HEK293 (cell line): ENCODE data around the gene CD28.

ENCODE experiments used
- KLF10 ChIP-seq: fragments of 450-650 bp; IDR thresholded peaks from 2 replicates; pipeline ENCODE4 v1.5.1; 2018; ENCODE audit warnings: missing biosample characterization, mild to moderate bottlenecking, missing genetic modification characterization
- PBX3 ChIP-seq: sonication (generic); formaldehyde crosslinking; IDR thresholded peaks from 2 replicates; pipeline ENCODE4 v1.8.1; 2022; ENCODE audit warnings: mild to moderate bottlenecking, moderate library complexity, missing genetic modification reagents
- ZBTB1 ChIP-seq: fragments of 450-650 bp; formaldehyde crosslinking; IDR thresholded peaks from 2 replicates; pipeline ENCODE4 v1.5.1; 2016; ENCODE audit warnings: missing biosample characterization, missing genetic modification characterization
- ZNF23 ChIP-seq: fragments of 450-650 bp; formaldehyde crosslinking; IDR thresholded peaks from 2 replicates; pipeline ENCODE4 v1.5.1; 2016; ENCODE audit warnings: missing biosample characterization, missing genetic modification characterization, borderline replicate concordance
- ZNF248 ChIP-seq: fragments of 450-650 bp; formaldehyde crosslinking; IDR thresholded peaks from 2 replicates; pipeline ENCODE4 v1.5.1; 2017; ENCODE audit warnings: missing biosample characterization, missing genetic modification characterization
- ZNF37A ChIP-seq: fragments of 450-650 bp; IDR thresholded peaks from 2 replicates; pipeline ENCODE4 v1.5.1; 2018; ENCODE audit warnings: missing biosample characterization, missing genetic modification characterization
- ZNF580 ChIP-seq: fragments of 450-650 bp; formaldehyde crosslinking; IDR thresholded peaks from 2 replicates; pipeline ENCODE4 v1.5.1; 2016; ENCODE audit warnings: missing biosample characterization, missing genetic modification characterization
- ZNF792 ChIP-seq: fragments of 450-650 bp; formaldehyde crosslinking; IDR thresholded peaks from 2 replicates; pipeline ENCODE4 v1.5.1; 2016; ENCODE audit warnings: missing biosample characterization, missing genetic modification characterization
- TF ChIP-seq, protein P1 (sequence below): fragments of 450-650 bp; formaldehyde crosslinking; IDR thresholded peaks from 2 replicates; pipeline ENCODE4 v1.5.1; 2016; ENCODE audit warnings: missing biosample characterization, missing genetic modification characterization
- TF ChIP-seq, protein P2 (sequence below): fragments of 450-650 bp; formaldehyde crosslinking; IDR thresholded peaks from 2 replicates; pipeline ENCODE4 v1.5.1; 2016; ENCODE audit warnings: missing biosample characterization, missing genetic modification characterization

DNA sequence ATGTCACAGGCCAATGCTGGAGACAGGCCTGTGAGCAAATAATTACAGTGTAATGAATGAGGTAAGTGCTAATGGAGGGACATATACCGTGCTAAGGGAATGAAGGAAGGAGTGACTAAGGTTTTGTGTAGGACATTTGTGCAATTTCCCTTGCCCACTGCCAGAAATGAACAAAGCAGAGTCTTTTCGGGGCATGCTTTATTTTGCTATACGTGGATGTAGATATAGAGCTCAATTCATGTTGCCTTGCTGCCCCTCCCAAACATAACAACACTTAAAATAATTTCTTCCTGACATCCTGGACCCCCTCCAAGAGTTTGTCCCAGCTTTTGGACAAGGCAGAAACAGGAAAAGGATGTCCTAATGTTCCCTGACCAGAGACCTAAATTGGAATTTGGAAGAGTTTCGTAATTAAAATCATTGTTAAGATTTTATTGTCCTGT, 23.7 kb upstream of the CD28 start:
- TF ChIP-seq, protein P1, sequence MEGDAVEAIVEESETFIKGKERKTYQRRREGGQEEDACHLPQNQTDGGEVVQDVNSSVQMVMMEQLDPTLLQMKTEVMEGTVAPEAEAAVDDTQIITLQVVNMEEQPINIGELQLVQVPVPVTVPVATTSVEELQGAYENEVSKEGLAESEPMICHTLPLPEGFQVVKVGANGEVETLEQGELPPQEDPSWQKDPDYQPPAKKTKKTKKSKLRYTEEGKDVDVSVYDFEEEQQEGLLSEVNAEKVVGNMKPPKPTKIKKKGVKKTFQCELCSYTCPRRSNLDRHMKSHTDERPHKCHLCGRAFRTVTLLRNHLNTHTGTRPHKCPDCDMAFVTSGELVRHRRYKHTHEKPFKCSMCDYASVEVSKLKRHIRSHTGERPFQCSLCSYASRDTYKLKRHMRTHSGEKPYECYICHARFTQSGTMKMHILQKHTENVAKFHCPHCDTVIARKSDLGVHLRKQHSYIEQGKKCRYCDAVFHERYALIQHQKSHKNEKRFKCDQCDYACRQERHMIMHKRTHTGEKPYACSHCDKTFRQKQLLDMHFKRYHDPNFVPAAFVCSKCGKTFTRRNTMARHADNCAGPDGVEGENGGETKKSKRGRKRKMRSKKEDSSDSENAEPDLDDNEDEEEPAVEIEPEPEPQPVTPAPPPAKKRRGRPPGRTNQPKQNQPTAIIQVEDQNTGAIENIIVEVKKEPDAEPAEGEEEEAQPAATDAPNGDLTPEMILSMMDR (tag by site-specific recombination) = no peak
- TF ChIP-seq ZNF792 (tag by site-specific recombination) (no peak), ZBTB1 (tag by site-specific recombination) (no peak), KLF10 (tag by site-specific recombination) (no peak), ZNF580 (no peak), ZNF37A (tag by site-specific recombination) (no peak), PBX3 (CRISPR knock-in tag) (no peak), ZNF23 (tag by site-specific recombination) (no peak), ZNF248 (tag by site-specific recombination) (no peak)
- TF ChIP-seq, protein P2, sequence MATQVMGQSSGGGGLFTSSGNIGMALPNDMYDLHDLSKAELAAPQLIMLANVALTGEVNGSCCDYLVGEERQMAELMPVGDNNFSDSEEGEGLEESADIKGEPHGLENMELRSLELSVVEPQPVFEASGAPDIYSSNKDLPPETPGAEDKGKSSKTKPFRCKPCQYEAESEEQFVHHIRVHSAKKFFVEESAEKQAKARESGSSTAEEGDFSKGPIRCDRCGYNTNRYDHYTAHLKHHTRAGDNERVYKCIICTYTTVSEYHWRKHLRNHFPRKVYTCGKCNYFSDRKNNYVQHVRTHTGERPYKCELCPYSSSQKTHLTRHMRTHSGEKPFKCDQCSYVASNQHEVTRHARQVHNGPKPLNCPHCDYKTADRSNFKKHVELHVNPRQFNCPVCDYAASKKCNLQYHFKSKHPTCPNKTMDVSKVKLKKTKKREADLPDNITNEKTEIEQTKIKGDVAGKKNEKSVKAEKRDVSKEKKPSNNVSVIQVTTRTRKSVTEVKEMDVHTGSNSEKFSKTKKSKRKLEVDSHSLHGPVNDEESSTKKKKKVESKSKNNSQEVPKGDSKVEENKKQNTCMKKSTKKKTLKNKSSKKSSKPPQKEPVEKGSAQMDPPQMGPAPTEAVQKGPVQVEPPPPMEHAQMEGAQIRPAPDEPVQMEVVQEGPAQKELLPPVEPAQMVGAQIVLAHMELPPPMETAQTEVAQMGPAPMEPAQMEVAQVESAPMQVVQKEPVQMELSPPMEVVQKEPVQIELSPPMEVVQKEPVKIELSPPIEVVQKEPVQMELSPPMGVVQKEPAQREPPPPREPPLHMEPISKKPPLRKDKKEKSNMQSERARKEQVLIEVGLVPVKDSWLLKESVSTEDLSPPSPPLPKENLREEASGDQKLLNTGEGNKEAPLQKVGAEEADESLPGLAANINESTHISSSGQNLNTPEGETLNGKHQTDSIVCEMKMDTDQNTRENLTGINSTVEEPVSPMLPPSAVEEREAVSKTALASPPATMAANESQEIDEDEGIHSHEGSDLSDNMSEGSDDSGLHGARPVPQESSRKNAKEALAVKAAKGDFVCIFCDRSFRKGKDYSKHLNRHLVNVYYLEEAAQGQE (tag by site-specific recombination) = no peak
